Measurements from ENCODE around the gene HERPUD1.
"Not testable (repeated sequence)": the region's sequence is repeated elsewhere in the genome, so short reads cannot be mapped to it uniquely, and the experiment has no call there.

The HERPUD1 gene

DNA sequence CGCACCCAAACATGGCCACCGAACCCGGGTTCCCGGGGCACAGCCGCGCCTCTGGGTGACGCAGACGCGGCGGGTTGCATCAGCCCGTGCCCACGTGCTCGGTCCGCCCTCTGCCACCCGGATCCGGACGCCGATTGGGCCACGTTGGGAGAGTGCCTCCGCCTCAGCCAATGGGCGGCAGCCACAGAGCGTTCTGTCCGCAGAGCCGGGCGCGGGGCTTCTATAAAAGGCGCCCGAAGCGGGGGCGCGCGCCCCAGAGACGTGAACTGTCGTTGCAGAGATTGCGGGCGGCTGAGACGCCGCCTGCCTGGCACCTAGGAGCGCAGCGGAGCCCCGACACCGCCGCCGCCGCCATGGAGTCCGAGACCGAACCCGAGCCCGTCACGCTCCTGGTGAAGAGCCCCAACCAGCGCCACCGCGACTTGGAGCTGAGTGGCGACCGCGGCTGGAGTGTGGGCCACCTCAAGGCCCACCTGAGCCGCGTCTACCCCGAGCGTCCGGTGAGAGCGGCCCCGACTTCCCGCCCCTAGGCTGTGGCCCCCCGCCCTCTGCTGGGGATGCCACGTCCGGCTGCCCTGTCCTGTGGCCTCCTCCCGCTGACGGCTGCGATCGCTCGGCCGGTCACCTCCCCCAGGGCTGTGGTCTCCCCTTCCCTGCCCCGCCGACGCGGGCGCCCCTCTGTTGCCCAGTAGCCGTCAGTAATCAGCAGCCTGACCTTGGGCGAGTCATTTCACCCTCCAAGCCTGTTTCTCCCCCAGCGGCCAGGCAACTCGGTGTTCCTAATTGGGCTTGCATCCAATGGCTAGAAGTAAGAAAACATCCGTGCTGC, at the start of gene HERPUD1:
TSS of gene HERPUD1 (plus strand) at position 251 of the 829 bp plus-strand sequence. CDS start at position 354, 103 bp downstream.
- TF ChIP-seq SUZ12 (IDR thresholded peaks at IDR 0.05) (no peak), HDGF (IDR thresholded peaks at IDR 0.05; ENCODE audit: borderline replicate concordance) (no peak), L3MBTL2 (conservative IDR thresholded peaks at IDR 0.05) (no peak), ARNT (IDR thresholded peaks at IDR 0.05) (no peak), NFRKB (IDR thresholded peaks at IDR 0.05) (no peak), FOXK2 (IDR thresholded peaks at IDR 0.05) (no peak), SP1 (IDR thresholded peaks at IDR 0.05) (no peak), ELF4 (IDR thresholded peaks at IDR 0.05) (peak; percentile 74; the same call in 1 of the 2 replicates), CTBP1 (IDR thresholded peaks at IDR 0.05; ENCODE audit: borderline replicate concordance) (no peak), LEF1 (IDR thresholded peaks at IDR 0.05; ENCODE audit: borderline replicate concordance) (no peak)
- TF ChIP-seq, protein P1, sequence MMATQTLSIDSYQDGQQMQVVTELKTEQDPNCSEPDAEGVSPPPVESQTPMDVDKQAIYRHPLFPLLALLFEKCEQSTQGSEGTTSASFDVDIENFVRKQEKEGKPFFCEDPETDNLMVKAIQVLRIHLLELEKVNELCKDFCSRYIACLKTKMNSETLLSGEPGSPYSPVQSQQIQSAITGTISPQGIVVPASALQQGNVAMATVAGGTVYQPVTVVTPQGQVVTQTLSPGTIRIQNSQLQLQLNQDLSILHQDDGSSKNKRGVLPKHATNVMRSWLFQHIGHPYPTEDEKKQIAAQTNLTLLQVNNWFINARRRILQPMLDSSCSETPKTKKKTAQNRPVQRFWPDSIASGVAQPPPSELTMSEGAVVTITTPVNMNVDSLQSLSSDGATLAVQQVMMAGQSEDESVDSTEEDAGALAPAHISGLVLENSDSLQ (IDR thresholded peaks at IDR 0.05): peak; percentile 94
- ChIA-PET POLR2A (interaction anchor here (0.6 to 3.5 kb wide), 15 partner anchors 12 to 152 kb away, joined by 3 to 24 read pairs (median 6); no protein-coding TSS in a partner anchor), CTCF (no interaction called here)

GRCh38 chr16:56883586-56883985, 48.4 kb upstream of the HERPUD1 start:
- DNase-seq (ENCODE audit: extremely low spot score): no peak
- CTCF ChIA-PET: no interaction called here
- POLR2A ChIA-PET: no interaction called here
- TF ChIP-seq SP1 (IDR thresholded peaks at IDR 0.05): no peak

More for the DNA sequence above, at the start of gene HERPUD1:
- DNase-seq (ENCODE audit: extremely low spot score): peak; percentile 99

- no peak for DNase-seq (ENCODE audit: extremely low spot score)
- POLR2A ChIA-PET: no interaction called here
- CTCF ChIA-PET: no interaction called here
- TF ChIP-seq ARNT (IDR thresholded peaks at IDR 0.05): no peak
- no peak for TF ChIP-seq CTBP1 (IDR thresholded peaks at IDR 0.05; ENCODE audit: borderline replicate concordance)
- TF ChIP-seq FOXM1 (IDR thresholded peaks at IDR 0.05; ENCODE audit: borderline replicate concordance): no peak
- no peak for TF ChIP-seq FOXK2 (IDR thresholded peaks at IDR 0.05)
- TF ChIP-seq SUZ12 (IDR thresholded peaks at IDR 0.05): no peak
- TF ChIP-seq BHLHE40 (IDR thresholded peaks at IDR 0.05; ENCODE audit: borderline replicate concordance): no peak
- no peak for TF ChIP-seq ELF4 (IDR thresholded peaks at IDR 0.05)
- no peak for TF ChIP-seq ZNF384 (IDR thresholded peaks at IDR 0.05)
- no peak for TF ChIP-seq SP1 (IDR thresholded peaks at IDR 0.05)
- no peak for TF ChIP-seq FOXA1 (IDR thresholded peaks at IDR 0.05)
- no peak for TF ChIP-seq LEF1 (IDR thresholded peaks at IDR 0.05; ENCODE audit: borderline replicate concordance)
Observed at GRCh38 chr16:56884026-56884582, 47.8 kb upstream of the HERPUD1 start.

DNA sequence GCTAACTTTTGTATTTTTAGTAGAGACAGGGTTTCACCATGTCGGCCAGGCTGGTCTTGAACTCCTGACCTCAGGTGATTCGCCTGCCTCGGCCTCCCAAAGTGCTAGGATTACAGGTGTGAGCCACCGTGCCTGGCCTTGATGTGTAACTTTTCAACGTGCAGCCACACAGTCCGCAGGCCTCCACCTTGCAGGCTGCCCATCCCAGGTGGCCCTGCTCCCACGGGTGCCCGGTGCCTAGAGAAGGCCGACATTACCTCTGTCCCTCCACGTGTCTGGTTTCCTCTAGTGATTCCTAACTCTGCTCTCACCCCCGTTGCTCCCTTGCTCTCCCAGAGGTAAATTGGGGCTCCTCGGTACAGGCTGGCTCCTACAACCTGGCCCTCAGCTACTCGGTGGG, 47.0 kb upstream of the HERPUD1 start:
- POLR2A ChIA-PET: not testable (repeated sequence)

DNA sequence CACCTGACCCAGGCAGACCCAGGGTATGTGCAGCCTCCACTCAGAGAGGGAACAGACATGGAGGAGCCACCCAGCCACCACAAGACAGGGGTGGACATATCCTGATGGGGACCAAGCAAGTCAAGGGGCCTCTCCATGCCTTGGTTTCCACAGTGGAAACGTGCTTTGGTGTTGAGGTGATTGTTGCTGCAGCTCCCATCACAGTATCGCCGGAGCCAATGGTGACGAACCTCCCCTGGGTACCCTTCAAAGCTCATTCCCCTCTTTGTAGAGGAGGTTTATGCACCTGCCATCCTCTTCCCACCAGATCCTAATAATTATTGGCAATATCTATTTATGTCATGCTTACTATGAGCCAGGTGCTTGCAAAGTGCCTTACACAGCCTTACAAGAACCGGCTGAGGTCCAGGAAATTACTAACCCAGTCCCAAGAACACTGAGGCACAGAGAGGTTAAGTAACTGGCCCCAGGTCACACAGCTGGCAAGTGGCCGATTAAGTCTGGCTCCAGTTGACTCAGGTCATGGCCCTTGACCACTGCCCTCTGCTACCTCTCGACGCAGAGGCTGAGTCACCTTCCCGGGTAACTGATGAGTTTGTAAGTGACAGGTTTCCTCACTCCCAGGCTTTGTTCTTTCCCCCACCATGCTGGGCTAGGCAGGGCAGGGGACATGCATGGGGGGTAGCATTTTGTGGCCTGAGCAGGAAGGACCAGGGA, 46.3 kb upstream of the HERPUD1 start:
- POLR2A ChIA-PET: no interaction called here
- TF ChIP-seq HDGF (IDR thresholded peaks at IDR 0.05; ENCODE audit: borderline replicate concordance) (no peak), BHLHE40 (IDR thresholded peaks at IDR 0.05; ENCODE audit: borderline replicate concordance) (no peak), FOXK2 (IDR thresholded peaks at IDR 0.05) (no peak), ARNT (IDR thresholded peaks at IDR 0.05) (no peak), L3MBTL2 (conservative IDR thresholded peaks at IDR 0.05) (no peak), CTBP1 (IDR thresholded peaks at IDR 0.05; ENCODE audit: borderline replicate concordance) (no peak), TARDBP (IDR thresholded peaks at IDR 0.05) (no peak), ZNF384 (IDR thresholded peaks at IDR 0.05) (no peak)
- TF ChIP-seq, protein P1 (IDR thresholded peaks at IDR 0.05): no peak
- DNase-seq (ENCODE audit: extremely low spot score): no peak
- CTCF ChIA-PET: no interaction called here

More for the DNA sequence above, 47.0 kb upstream of the HERPUD1 start:
- CTCF ChIA-PET; DNase-seq (ENCODE audit: extremely low spot score): not testable (repeated sequence)

- TF ChIP-seq CTBP1 (IDR thresholded peaks at IDR 0.05; ENCODE audit: borderline replicate concordance): no peak
- TF ChIP-seq FOXM1 (IDR thresholded peaks at IDR 0.05; ENCODE audit: borderline replicate concordance): no peak
- no peak for TF ChIP-seq BHLHE40 (IDR thresholded peaks at IDR 0.05; ENCODE audit: borderline replicate concordance)
- TF ChIP-seq SUZ12 (IDR thresholded peaks at IDR 0.05): no peak
- no peak for TF ChIP-seq FOXK2 (IDR thresholded peaks at IDR 0.05)
- no peak for TF ChIP-seq L3MBTL2 (conservative IDR thresholded peaks at IDR 0.05)
- ChIA-PET CTCF (no interaction called here), POLR2A (no interaction called here)
- no peak for DNase-seq (ENCODE audit: extremely low spot score)
Observed at GRCh38 chr16:56886296-56886695, 45.6 kb upstream of the HERPUD1 start.

GRCh38 chr16:56886826-56887225, 45.1 kb upstream of the HERPUD1 start:
- no peak for DNase-seq (ENCODE audit: extremely low spot score)
- TF ChIP-seq ARNT (IDR thresholded peaks at IDR 0.05) (no peak), HDGF (IDR thresholded peaks at IDR 0.05; ENCODE audit: borderline replicate concordance) (no peak), SP1 (IDR thresholded peaks at IDR 0.05) (no peak), ELF4 (IDR thresholded peaks at IDR 0.05) (no peak), FOXM1 (IDR thresholded peaks at IDR 0.05; ENCODE audit: borderline replicate concordance) (no peak), L3MBTL2 (conservative IDR thresholded peaks at IDR 0.05) (no peak), NFRKB (IDR thresholded peaks at IDR 0.05) (no peak), ZNF384 (IDR thresholded peaks at IDR 0.05) (no peak), FOXA1 (IDR thresholded peaks at IDR 0.05) (no peak), TARDBP (IDR thresholded peaks at IDR 0.05) (no peak), SUZ12 (IDR thresholded peaks at IDR 0.05) (no peak), LEF1 (IDR thresholded peaks at IDR 0.05; ENCODE audit: borderline replicate concordance) (no peak), FOXK2 (IDR thresholded peaks at IDR 0.05) (no peak), CTBP1 (IDR thresholded peaks at IDR 0.05; ENCODE audit: borderline replicate concordance) (no peak), BHLHE40 (IDR thresholded peaks at IDR 0.05; ENCODE audit: borderline replicate concordance) (no peak)
- TF ChIP-seq, protein P1 (IDR thresholded peaks at IDR 0.05): no peak
- ChIA-PET POLR2A (no interaction called here), CTCF (no interaction called here)
